Activated T-helper 17 cell treated with anti-CD3 and anti-CD28 coated beads, Interleukin-2, amount 50 U/mL, for 72 hours (primary cell): ENCODE data around the gene ADCY7. TPM values are rescaled to one million over a fixed set of nuclear protein-coding genes. Genes with fewer than 3 reads are reported as not detected.

Experiments used
- ATAC-seq: fragments of 150-1000 bp; cut with Tn5 transposase; replicated peaks from 2 replicates; pipeline ENCODE4 v1.10.0; 2021; ENCODE audit warnings: mild to moderate bottlenecking, moderate library complexity
- H3K27ac Mint-ChIP-seq: one replicate; pipeline ENCODE4 v1.8.0; 2022; ENCODE audit warnings: mixed read lengths
- H3K27me3 Mint-ChIP-seq: one replicate; pipeline ENCODE4 v1.8.0; 2022; ENCODE audit warnings: mixed read lengths
- H3K36me3 Mint-ChIP-seq: one replicate; pipeline ENCODE4 v1.8.0; 2022; ENCODE audit warnings: low read depth, mild to moderate bottlenecking, mixed read lengths
- H3K4me1 Mint-ChIP-seq: one replicate; pipeline ENCODE4 v1.8.0; 2022; ENCODE audit warnings: mixed read lengths
- H3K4me3 Mint-ChIP-seq: one replicate; pipeline ENCODE4 v1.8.0; 2022; ENCODE audit warnings: mild to moderate bottlenecking, mixed read lengths
- H3K9me3 Mint-ChIP-seq: one replicate; pipeline ENCODE4 v1.8.0; 2022; ENCODE audit warnings: mixed read lengths
- total RNA-seq, 2 donors: library from RNA; stranded (reverse); gene quantifications; one replicate each; pipeline ENCODE4 v1.2.3, GENCODE V29; 2022

ADCY7 gene
- total RNA-seq, 2 donors from 2014 or later: 156 to 173 TPM

GRCh38 chr16:50244504-50245416 lies 21.6 kb upstream of the ADCY7 start:
- Mint-ChIP-seq H3K36me3 (no peaks in the 10 kb centered on the region), H3K9me3 (no peaks in the 10 kb centered on the region), H3K27ac (peak overlapping the region; percentile 87), H3K27me3 (no peaks in the 10 kb centered on the region), H3K4me1 (no peaks in the 10 kb centered on the region), H3K4me3 (peak overlapping the region; percentile 80)
- ATAC-seq: no peak

GRCh38 chr16:50245417-50246298 lies 20.7 kb upstream of the ADCY7 start:
- Mint-ChIP-seq H3K4me1 (no peaks in the 10 kb centered on the region), H3K36me3 (no peaks in the 10 kb centered on the region), H3K27ac (peak overlapping the region; percentile 87), H3K4me3 (peak overlapping the region; percentile 80), H3K27me3 (no peaks in the 10 kb centered on the region), H3K9me3 (no peaks in the 10 kb centered on the region)
- peak; percentile 89 for ATAC-seq

- H3K4me3 Mint-ChIP-seq: peak overlapping the region; percentile 55
- ATAC-seq: no peak
These were observed 19.8 kb upstream of the ADCY7 start for GRCh38 chr16:50246299-50247122.

GRCh38 chr16:50247123-50247905 lies 19.0 kb upstream of the ADCY7 start:
- Mint-ChIP-seq H3K4me3 (peak overlapping the region; percentile 55), H3K27ac (no peak overlapping the region)

More at GRCh38 chr16:50246299-50247122, 19.8 kb upstream of the ADCY7 start:
- Mint-ChIP-seq H3K27me3 (no peaks in the 10 kb centered on the region), H3K4me1 (peaks cover 5% of the 10 kb centered on the region), H3K36me3 (no peaks in the 10 kb centered on the region), H3K9me3 (no peaks in the 10 kb centered on the region), H3K27ac (no peak overlapping the region)

GRCh38 chr16:50247906-50248608 lies 18.3 kb upstream of the ADCY7 start:
- peaks cover 5% of the 10 kb centered on the region for H3K4me1 Mint-ChIP-seq
- H3K27me3 Mint-ChIP-seq: no peaks in the 10 kb centered on the region
- H3K36me3 Mint-ChIP-seq: no peaks in the 10 kb centered on the region
- H3K4me3 Mint-ChIP-seq: peak overlapping the region; percentile 55
- no peaks in the 10 kb centered on the region for H3K9me3 Mint-ChIP-seq
- no peak for ATAC-seq
- no peak overlapping the region for H3K27ac Mint-ChIP-seq

More at GRCh38 chr16:50247123-50247905, 19.0 kb upstream of the ADCY7 start:
- no peak for ATAC-seq
- H3K36me3 Mint-ChIP-seq: no peaks in the 10 kb centered on the region
- H3K27me3 Mint-ChIP-seq: no peaks in the 10 kb centered on the region
- peaks cover 5% of the 10 kb centered on the region for H3K4me1 Mint-ChIP-seq
- H3K9me3 Mint-ChIP-seq: no peaks in the 10 kb centered on the region

GRCh38 chr16:50248845-50249244 lies 17.5 kb upstream of the ADCY7 start:
- Mint-ChIP-seq H3K4me1 (peaks cover 5% of the 10 kb centered on the region), H3K9me3 (no peaks in the 10 kb centered on the region), H3K27me3 (no peaks in the 10 kb centered on the region), H3K4me3 (no peak overlapping the region), H3K36me3 (no peaks in the 10 kb centered on the region), H3K27ac (no peak overlapping the region)
- ATAC-seq: no peak

GRCh38 chr16:50251375-50252081 lies 14.8 kb upstream of the ADCY7 start:
- Mint-ChIP-seq H3K27ac (peak overlapping the region; percentile 13), H3K9me3 (no peaks in the 10 kb centered on the region), H3K27me3 (no peaks in the 10 kb centered on the region), H3K36me3 (no peaks in the 10 kb centered on the region), H3K4me3 (no peak overlapping the region), H3K4me1 (peaks cover 5% of the 10 kb centered on the region)
- peak; percentile 88 for ATAC-seq

- Mint-ChIP-seq H3K4me1 (peaks cover 5% of the 10 kb centered on the region), H3K27me3 (no peaks in the 10 kb centered on the region), H3K4me3 (no peak overlapping the region), H3K27ac (no peak overlapping the region), H3K9me3 (no peaks in the 10 kb centered on the region), H3K36me3 (no peaks in the 10 kb centered on the region)
- ATAC-seq: no peak
These were observed 14.2 kb upstream of the ADCY7 start for GRCh38 chr16:50252082-50252611.

GRCh38 chr16:50252874-50253513 lies 13.4 kb upstream of the ADCY7 start:
- H3K27me3 Mint-ChIP-seq: no peaks in the 10 kb centered on the region
- peaks cover 5% of the 10 kb centered on the region for H3K4me1 Mint-ChIP-seq
- H3K36me3 Mint-ChIP-seq: no peaks in the 10 kb centered on the region
- no peak for ATAC-seq
- no peak overlapping the region for H3K4me3 Mint-ChIP-seq
- no peak overlapping the region for H3K27ac Mint-ChIP-seq
- H3K9me3 Mint-ChIP-seq: no peaks in the 10 kb centered on the region

- no peak overlapping the region for H3K4me3 Mint-ChIP-seq
- H3K9me3 Mint-ChIP-seq: no peaks in the 10 kb centered on the region
- H3K4me1 Mint-ChIP-seq: peaks cover 5% of the 10 kb centered on the region
- ATAC-seq: no peak
- no peak overlapping the region for H3K27ac Mint-ChIP-seq
- H3K36me3 Mint-ChIP-seq: no peaks in the 10 kb centered on the region
- no peaks in the 10 kb centered on the region for H3K27me3 Mint-ChIP-seq
These were observed 12.8 kb upstream of the ADCY7 start for GRCh38 chr16:50253514-50253910.

GRCh38 chr16:50254072-50254471 lies 12.3 kb upstream of the ADCY7 start:
- no peak overlapping the region for H3K4me3 Mint-ChIP-seq
- peaks cover 5% of the 10 kb centered on the region for H3K4me1 Mint-ChIP-seq
- no peak overlapping the region for H3K27ac Mint-ChIP-seq
- H3K36me3 Mint-ChIP-seq: no peaks in the 10 kb centered on the region
- ATAC-seq: no peak
- H3K9me3 Mint-ChIP-seq: no peaks in the 10 kb centered on the region
- no peaks in the 10 kb centered on the region for H3K27me3 Mint-ChIP-seq

- H3K36me3 Mint-ChIP-seq: no peaks in the 10 kb centered on the region
- no peaks in the 10 kb centered on the region for H3K9me3 Mint-ChIP-seq
- ATAC-seq: no peak
These were observed 10.8 kb upstream of the ADCY7 start for GRCh38 chr16:50255538-50255937.

More at GRCh38 chr16:50255538-50255937, 10.8 kb upstream of the ADCY7 start:
- H3K27me3 Mint-ChIP-seq: no peaks in the 10 kb centered on the region
- no peak overlapping the region for H3K4me3 Mint-ChIP-seq
- H3K4me1 Mint-ChIP-seq: peaks cover 5% of the 10 kb centered on the region
- H3K27ac Mint-ChIP-seq: no peak overlapping the region
